Parathyroid adenoma (tissue), 2 donors: Measurements from ENCODE around the gene NBPF9.
A peak's percentile ranks its signal among the peaks of the same experiment; 100 is the strongest.
"Not testable (repeated sequence)": the region's sequence is repeated elsewhere in the genome, so short reads cannot be mapped to it uniquely, and the experiment has no call there.

Experiments
- H2AFZ ChIP-seq: fragments of 300-600 bp; sonication (generic); one replicate; pipeline ENCODE4 v1.7.0; 2017; ENCODE audit warnings: antibody characterized with exemption, mild to moderate bottlenecking
- H3K27ac ChIP-seq: fragments of 300-600 bp; sonication (generic); one replicate; pipeline ENCODE4 v1.7.0; 2017
- H3K27me3 ChIP-seq: fragments of 300-600 bp; sonication (generic); one replicate; pipeline ENCODE4 v1.7.0; 2017; ENCODE audit warnings: low read length; ENCODE audit not compliant: control insufficient read depth, insufficient read depth
- H3K36me3 ChIP-seq: fragments of 300-600 bp; sonication (generic); one replicate; pipeline ENCODE4 v1.7.0; 2017; ENCODE audit warnings: low read length; ENCODE audit not compliant: control insufficient read depth, insufficient read depth
- H3K4me1 ChIP-seq: fragments of 300-600 bp; sonication (generic); one replicate; pipeline ENCODE4 v1.7.0; 2017; ENCODE audit warnings: control low read depth
- H3K4me2 ChIP-seq: fragments of 300-600 bp; sonication (generic); one replicate; pipeline ENCODE4 v1.7.0; 2017; ENCODE audit warnings: low read length
- H3K4me3 ChIP-seq: fragments of 300-600 bp; sonication (generic); one replicate; pipeline ENCODE4 v1.7.0; 2017; ENCODE audit warnings: low read depth, low read length
- H3K79me2 ChIP-seq: fragments of 300-600 bp; sonication (generic); one replicate; pipeline ENCODE4 v1.7.0; 2017; ENCODE audit warnings: control low read depth
- H3K9ac ChIP-seq: fragments of 300-600 bp; sonication (generic); one replicate; pipeline ENCODE4 v1.7.0; 2017; ENCODE audit warnings: mild to moderate bottlenecking
- H3K9me3 ChIP-seq: fragments of 300-600 bp; sonication (generic); one replicate; pipeline ENCODE4 v1.7.0; 2017; ENCODE audit warnings: low read length; ENCODE audit not compliant: control insufficient read depth
- donor health status: primary hyperparathyroidism.

The NBPF9 gene, protein sequence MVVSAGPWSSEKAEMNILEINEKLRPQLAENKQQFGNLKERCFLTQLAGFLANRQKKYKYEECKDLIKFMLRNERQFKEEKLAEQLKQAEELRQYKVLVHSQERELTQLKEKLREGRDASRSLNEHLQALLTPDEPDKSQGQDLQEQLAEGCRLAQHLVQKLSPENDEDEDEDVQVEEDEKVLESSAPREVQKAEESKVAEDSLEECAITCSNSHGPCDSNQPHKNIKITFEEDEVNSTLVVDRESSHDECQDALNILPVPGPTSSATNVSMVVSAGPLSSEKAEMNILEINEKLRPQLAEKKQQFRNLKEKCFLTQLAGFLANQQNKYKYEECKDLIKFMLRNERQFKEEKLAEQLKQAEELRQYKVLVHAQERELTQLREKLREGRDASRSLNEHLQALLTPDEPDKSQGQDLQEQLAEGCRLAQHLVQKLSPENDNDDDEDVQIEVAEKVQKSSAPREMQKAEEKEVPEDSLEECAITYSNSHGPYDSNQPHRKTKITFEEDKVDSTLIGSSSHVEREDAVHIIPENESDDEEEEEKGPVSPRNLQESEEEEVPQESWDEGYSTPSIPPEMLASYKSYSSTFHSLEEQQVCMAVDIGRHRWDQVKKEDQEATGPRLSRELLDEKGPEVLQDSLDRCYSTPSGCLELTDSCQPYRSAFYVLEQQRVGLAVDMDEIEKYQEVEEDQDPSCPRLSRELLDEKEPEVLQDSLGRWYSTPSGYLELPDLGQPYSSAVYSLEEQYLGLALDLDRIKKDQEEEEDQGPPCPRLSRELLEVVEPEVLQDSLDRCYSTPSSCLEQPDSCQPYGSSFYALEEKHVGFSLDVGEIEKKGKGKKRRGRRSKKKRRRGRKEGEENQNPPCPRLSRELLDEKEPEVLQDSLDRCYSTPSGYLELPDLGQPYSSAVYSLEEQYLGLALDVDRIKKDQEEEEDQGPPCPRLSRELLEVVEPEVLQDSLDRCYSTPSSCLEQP (N-terminal part only)

DNA sequence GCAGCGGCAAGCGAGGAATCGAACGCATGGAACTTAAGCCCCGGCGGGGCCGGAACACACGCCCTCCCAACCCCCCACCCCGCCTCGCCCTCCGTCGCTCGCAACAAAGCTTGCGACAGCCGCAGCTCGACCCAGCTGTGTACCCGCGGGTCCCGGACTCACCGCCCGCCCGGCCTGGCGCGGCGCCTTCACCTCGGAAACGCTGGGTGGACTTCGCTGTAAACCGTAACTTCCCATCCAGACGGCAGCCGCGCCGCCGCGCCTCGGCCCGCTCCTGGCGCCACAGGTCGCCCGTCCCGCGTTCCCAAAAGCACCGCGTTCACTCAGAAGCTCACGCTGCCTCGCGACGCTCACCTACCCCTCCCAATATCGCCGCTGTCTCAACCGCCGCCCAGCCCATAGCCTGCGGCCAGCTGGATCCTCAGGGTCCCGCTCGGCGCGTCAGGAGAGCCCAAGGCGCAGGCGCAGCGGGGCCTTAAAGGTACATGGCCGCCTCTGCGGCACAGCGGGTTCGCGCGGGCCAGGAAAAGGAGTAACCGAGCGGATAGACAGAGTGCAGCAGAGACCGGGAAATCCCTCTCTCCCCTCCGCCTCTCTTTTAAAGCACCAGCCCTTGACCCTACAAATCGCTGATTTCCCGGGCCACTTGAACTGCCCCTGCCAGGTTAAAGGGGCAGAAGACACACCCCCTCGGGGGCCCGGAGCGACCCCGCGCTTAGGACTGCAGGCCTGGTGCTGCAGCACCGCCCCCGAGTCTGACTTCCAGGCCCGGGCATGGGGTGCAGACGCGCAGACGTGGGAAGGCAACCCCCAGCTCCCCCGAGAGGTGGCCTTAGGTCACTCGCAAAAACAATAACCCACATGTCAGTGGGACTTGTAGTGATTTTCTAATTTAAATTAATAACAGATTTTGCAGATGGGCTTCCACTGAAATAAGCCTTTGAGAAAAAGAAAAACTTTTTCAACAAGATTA, at the start of gene NBPF9:
TSS of gene NBPF9 (minus strand) at position 443 of the 973 bp plus-strand sequence. CDS start 21,412 bp downstream, outside the sequence.
- H3K4me2 ChIP-seq, H3K27ac ChIP-seq, H3K9me3 ChIP-seq, H3K36me3 ChIP-seq, H3K4me3 ChIP-seq, H3K27me3 ChIP-seq, H3K79me2 ChIP-seq, H3K9ac ChIP-seq, H3K4me1 ChIP-seq: not testable (repeated sequence)
- H2AFZ ChIP-seq = peak within 1 kb of the TSS; percentile 60

DNA sequence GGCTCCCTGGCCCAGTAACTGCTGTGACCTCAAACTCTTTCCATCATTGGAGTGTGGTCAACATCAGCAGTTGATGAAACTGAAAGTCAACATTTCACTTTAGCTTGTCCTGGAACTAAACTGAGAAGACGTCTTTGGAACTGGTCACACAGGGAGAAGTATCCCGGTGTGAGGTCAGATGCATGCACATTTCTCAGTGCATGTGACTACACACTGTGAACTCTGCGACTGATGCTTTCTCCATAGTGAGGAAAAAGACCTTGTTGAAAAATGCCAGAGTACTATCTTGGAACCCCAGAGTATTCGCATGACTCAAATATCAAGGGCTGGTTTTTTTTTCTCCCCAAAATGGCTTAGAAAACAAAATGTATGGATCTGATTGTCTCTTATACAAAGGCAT, 46.6 kb upstream of the NBPF9 start:
- not testable (repeated sequence) for H3K36me3 ChIP-seq, H3K79me2 ChIP-seq, H3K4me2 ChIP-seq, H2AFZ ChIP-seq, H3K27ac ChIP-seq, H3K27me3 ChIP-seq, H3K9ac ChIP-seq, H3K4me3 ChIP-seq, H3K4me1 ChIP-seq, H3K9me3 ChIP-seq

DNA sequence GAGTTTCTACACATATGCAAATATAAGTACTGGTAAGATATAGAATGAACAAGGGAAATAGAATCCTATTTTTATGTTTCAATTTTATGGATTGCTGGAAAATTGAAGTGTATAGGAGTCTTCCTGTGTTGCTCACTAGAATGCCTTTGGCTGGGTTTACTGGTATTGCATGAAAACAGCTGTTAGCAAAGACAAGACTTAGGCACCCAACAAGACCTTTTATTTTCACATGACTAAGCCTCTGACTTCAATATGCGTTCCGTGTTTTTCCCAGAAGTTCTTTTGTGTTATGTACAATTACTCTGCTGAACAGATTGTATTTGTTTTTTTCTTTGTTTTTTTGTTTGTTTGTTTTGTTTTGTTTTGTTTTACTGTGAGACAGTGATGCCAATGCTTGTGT, 34.2 kb upstream of the NBPF9 start:
- H3K4me2 ChIP-seq, H3K79me2 ChIP-seq, H3K9ac ChIP-seq, H3K4me3 ChIP-seq, H3K9me3 ChIP-seq, H3K27ac ChIP-seq, H3K27me3 ChIP-seq, H2AFZ ChIP-seq, H3K36me3 ChIP-seq, H3K4me1 ChIP-seq: not testable (repeated sequence)

DNA sequence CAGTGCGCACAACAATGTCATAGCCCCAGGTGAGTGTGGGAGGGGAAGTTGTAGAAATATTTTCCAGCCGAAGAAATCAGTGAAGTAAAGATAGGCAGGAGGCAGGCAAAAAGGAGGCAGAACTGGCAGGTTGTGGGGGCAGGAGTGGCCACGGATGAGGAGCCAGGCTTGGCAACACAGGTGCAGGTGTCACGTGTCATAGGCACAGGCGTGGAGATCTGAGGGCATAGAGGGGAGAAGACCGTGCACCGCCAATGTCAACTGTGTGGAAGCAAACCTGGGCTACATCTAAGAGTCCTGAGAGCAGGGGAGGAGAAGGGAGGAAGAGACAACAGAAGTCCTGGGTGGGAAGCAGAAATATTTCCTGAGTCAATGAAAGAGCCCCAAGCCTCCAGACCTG, 27.6 kb upstream of the NBPF9 start:
- H3K36me3 ChIP-seq, H3K9ac ChIP-seq, H3K4me3 ChIP-seq, H3K9me3 ChIP-seq, H2AFZ ChIP-seq, H3K4me1 ChIP-seq, H3K27ac ChIP-seq, H3K27me3 ChIP-seq, H3K79me2 ChIP-seq, H3K4me2 ChIP-seq: not testable (repeated sequence)

DNA sequence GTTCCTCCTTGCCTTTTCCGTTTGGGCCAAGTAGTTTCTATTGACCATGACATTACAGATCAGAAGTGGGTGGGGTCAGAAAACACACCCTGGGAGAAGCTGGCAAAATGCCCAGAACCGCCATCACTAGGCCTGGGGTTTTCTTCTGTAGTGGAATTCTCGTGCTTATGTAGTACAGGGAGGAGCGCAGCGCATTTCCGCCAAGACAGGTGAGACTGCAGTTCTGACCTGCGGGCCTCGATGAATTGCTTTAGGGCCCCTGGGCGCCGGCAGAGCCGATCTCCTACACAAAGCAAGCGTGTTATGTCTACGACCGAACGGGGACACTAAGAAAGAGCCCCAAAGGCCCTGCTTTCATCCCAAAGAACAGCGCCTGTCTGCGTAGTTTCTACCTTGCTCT, 25.9 kb upstream of the NBPF9 start:
- not testable (repeated sequence) for H3K9ac ChIP-seq, H3K36me3 ChIP-seq, H3K27me3 ChIP-seq, H3K9me3 ChIP-seq, H3K27ac ChIP-seq, H3K79me2 ChIP-seq, H2AFZ ChIP-seq, H3K4me2 ChIP-seq, H3K4me1 ChIP-seq, H3K4me3 ChIP-seq

DNA sequence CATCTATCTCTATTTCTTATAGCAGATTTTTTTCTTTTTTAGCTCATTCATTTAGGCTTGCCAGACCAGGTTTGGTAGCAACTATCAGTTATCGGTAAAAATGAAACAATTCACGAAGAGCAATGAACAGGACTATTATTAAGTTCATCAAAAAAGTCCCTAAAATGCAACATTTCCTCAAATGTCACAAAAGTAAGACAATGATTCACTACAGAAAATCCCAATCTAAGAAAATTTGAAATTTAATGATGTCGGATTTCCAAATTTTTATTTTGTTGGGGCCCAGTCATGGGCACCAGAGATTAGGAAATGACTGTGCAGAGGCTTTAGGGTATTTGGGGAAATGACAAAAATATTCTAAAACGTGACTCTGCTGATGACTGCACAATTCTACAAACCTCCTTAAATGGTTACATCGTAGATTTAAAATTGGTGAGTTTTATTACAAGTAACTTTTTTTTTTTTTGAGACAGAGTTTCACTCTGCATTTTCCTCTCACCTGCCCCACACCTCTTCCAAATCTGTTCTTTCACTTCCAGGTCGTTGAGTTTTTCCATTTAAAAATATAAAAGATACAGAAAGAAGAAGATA, 23.3 kb upstream of the NBPF9 start:
- H3K4me2 ChIP-seq, H3K79me2 ChIP-seq, H3K4me3 ChIP-seq, H3K9ac ChIP-seq, H3K36me3 ChIP-seq, H3K27me3 ChIP-seq, H3K27ac ChIP-seq, H3K9me3 ChIP-seq, H3K4me1 ChIP-seq, H2AFZ ChIP-seq: not testable (repeated sequence)

DNA sequence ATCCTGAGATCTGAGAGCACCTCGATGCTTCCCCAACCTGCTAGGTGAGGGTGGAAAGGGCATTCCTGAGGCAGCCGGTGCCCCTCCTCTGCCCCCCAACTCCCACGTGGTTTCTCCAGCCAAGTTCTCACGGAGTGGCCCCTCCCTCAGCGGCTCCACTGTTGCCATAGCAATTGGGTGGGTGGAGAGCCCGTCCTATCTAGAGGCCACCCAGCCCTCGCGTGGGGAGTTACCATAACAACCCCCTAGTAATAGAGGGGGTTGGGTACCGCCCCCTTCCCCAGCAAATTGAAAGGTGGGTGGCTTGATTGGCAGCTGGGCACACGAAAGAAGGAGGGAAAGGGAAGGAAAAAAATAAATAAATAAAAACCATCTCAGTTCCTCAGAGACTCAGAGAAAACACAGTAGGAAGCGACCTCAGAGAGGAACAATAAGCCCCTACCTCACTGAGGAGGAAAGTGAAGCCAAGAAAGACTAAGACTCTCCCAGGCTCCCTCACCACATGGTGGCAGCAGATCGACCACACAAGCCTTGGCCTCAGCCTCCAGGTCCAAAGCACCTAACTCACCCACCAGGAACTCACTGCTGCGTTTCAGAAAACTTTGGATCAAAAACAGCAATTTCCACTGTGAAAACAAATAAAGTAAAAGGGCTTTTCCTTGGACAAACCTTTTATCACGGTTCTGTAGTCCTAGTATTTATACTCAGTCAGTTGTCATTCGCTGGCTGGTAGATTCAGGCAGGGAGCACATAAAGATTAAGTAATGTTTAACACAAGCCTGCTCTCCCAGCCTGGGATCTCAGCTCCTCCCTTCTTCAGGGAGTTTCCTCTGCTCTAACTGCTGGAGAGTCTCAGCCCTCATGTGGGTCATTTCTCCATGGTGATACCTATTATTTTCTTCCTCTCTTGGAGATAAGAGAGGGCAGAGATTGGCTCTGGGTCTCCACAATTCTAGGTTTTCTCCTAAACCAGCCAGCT, 20.9 kb upstream of the NBPF9 start:
- H3K4me1 ChIP-seq, H3K9me3 ChIP-seq, H3K27ac ChIP-seq, H3K9ac ChIP-seq, H3K4me3 ChIP-seq, H3K36me3 ChIP-seq, H3K27me3 ChIP-seq, H3K4me2 ChIP-seq, H2AFZ ChIP-seq, H3K79me2 ChIP-seq: not testable (repeated sequence)

DNA sequence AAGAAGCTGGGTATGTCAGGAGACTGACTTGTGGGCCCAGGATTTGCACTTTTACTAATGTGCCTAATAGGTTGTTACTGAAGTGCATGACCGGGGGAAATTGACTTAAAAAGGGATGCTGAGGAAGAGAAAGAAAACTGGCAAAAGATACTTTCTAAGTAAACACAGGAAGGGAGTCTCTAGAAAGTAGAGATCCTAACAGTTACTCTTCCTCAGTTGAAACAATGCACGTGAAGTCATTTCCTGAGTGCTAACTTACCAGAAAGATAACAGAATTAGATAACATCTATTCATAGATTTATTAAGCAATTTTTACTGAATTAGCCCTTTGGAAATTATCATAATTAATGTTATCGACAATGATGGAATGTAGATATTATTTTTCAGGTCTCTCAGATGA, 9.5 kb upstream of the NBPF9 start:
- not testable (repeated sequence) for H3K4me2 ChIP-seq, H3K9me3 ChIP-seq, H2AFZ ChIP-seq, H3K4me1 ChIP-seq, H3K27ac ChIP-seq, H3K9ac ChIP-seq, H3K36me3 ChIP-seq, H3K79me2 ChIP-seq, H3K4me3 ChIP-seq, H3K27me3 ChIP-seq

DNA sequence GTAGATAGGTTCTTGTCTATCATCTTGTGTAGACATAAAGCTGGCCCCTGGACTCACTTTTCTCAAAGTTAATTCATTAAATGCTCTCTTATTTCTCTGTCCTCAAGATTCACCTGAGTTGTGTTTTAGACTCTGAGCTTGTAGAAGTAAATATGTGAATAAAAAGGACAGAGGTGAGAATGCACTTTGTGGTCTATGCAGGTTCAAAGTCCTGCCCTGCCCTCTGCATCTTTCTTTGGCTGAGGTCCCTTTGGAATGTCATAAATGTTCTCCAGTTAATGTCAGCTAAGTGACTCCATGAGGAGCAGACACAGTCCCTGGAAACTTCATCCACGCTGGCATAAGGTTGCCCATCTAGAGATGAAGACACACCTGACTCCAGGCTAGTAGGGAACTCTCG, 7.0 kb upstream of the NBPF9 start:
- H3K4me3 ChIP-seq, H3K27me3 ChIP-seq, H3K27ac ChIP-seq, H3K4me1 ChIP-seq, H3K9ac ChIP-seq, H3K9me3 ChIP-seq, H3K79me2 ChIP-seq, H3K4me2 ChIP-seq, H3K36me3 ChIP-seq, H2AFZ ChIP-seq: not testable (repeated sequence)
